GM12878 (cell line): ENCODE measurements around the gene KCNK7. TPM values are rescaled to one million over a fixed set of nuclear protein-coding genes. Genes with fewer than 3 reads are reported as not detected.
A peak's percentile ranks its signal among the peaks of the same experiment; 100 is the strongest.

Experiments used
- ATAC-seq: fragments of 200-7000 bp; cut with Tn5 transposase; 3 replicates; pipeline ENCODE4 v1.9.1; 2020; ENCODE audit warnings: mild to moderate bottlenecking, moderate library complexity
- BruUV-seq: library from RNA; stranded (reverse); fragments of 400-500 nt; replicated peaks from 2 replicates; lab custom pipeline; 2021; lab: Mats Ljungman, UMichigan
- CTCF ChIA-PET: fragments of 300-600 bp; sonication (Branson Sonifier 250); formaldehyde crosslinking; extraction: SDS; loops from one replicate; lab custom pipeline; 2021; ENCODE audit warnings: inconsistent platforms; lab: Yijun Ruan, JAX
- POLR2A ChIA-PET: fragments of 350-600 bp; formaldehyde crosslinking; extraction: SDS; loops from one replicate; lab custom pipeline; 2021; ENCODE audit warnings: inconsistent platforms; lab: Charles Lee
- RAD21 ChIA-PET: fragments of 300-600 bp; sonication (Branson Sonifier 250); formaldehyde crosslinking; loops from one replicate; lab custom pipeline; 2023; ENCODE audit warnings: antibody characterized with exemption; ENCODE audit not compliant: unreplicated experiment; lab: Charles Lee
- SMC1A ChIA-PET: fragments of 300-600 bp; sonication (Branson Sonifier 250); formaldehyde crosslinking; loops from one replicate; lab custom pipeline; 2023; ENCODE audit not compliant: unreplicated experiment, uncharacterized antibody; lab: Charles Lee
- DNase-seq: peaks from one replicate; pipeline ENCODE4 v3.0.0-alpha.2; 2011; ENCODE audit warnings: low read depth, low spot score
- FAIRE-seq: peaks from 3 replicates; lab custom pipeline; 2011; peaks lifted over from hg19 to GRCh38; lab: Jason Lieb, UNC
- H2AFZ ChIP-seq: 2 replicates; pipeline ENCODE4 v1.6.0; 2011; ENCODE audit warnings: low read depth, low read length, control low read depth; ENCODE audit not compliant: control insufficient read depth
- H3K27ac ChIP-seq: 2 replicates; pipeline ENCODE4 v1.5.1; 2011; ENCODE audit warnings: control low read depth; ENCODE audit not compliant: control insufficient read depth, insufficient read depth
- H3K27me3 ChIP-seq, 2 experiments: replicated peaks in 1 of 2; 2 replicates each; pipeline versions ENCODE4 v1.6.0 to v1.6.1; 2011; ENCODE audit warnings: low read length in 1 of 2; ENCODE audit not compliant: control insufficient read depth in 2 of 2, insufficient read depth in 2 of 2
- H3K36me3 ChIP-seq, 2 experiments: 2 replicates each; pipeline ENCODE4 v1.5.1; 2011; ENCODE audit warnings: low read length in 1 of 2; ENCODE audit not compliant: control insufficient read depth in 2 of 2, insufficient read depth in 2 of 2
- H3K4me1 ChIP-seq: 2 replicates; pipeline ENCODE4 v1.6.1; 2011; ENCODE audit warnings: mild to moderate bottlenecking, low read length, moderate library complexity, mixed read lengths; ENCODE audit not compliant: control insufficient read depth, insufficient read depth
- H3K4me2 ChIP-seq: 2 replicates; pipeline ENCODE4 v1.6.0; 2011; ENCODE audit warnings: control low read depth; ENCODE audit not compliant: control insufficient read depth, insufficient read depth
- H3K4me3 ChIP-seq: fragments of 200-600 bp; sonication (generic); 2 replicates; pipeline ENCODE4 v1.5.1; 2016
- H3K79me2 ChIP-seq: 2 replicates; pipeline ENCODE4 v1.6.0; 2011; ENCODE audit warnings: low read length; ENCODE audit not compliant: control insufficient read depth, insufficient read depth
- H3K9ac ChIP-seq: 2 replicates; pipeline ENCODE4 v1.8.0; 2011; ENCODE audit warnings: low read length, control low read depth, mixed read lengths; ENCODE audit not compliant: control insufficient read depth, insufficient read depth
- H3K9me3 ChIP-seq: replicated peaks from 3 replicates; pipeline ENCODE4 v1.5.1; 2011; ENCODE audit warnings: mild to moderate bottlenecking, low read length; ENCODE audit not compliant: control insufficient read depth, insufficient read depth
- H4K20me1 ChIP-seq: 2 replicates; pipeline ENCODE4 v1.6.0; 2011; ENCODE audit not compliant: control insufficient read depth, insufficient read depth
- WGBS: methylation state at CpG from one replicate; pipeline ENCODE4 v1.1.6; 2016; ENCODE audit warnings: low lambda C conversion rate; ENCODE audit not compliant: insufficient replicate concordance, insufficient coverage; ENCODE audit errors: missing lambda C conversion rate; 5-methylcytosine and 5-hydroxymethylcytosine counted together
- in situ Hi-C: fragments of 300-500 bp; cut with MboI; formaldehyde crosslinking; loops from 9 replicates; pipeline ENCODE4 v1.14.3; 2018; ENCODE audit warnings: mixed read lengths
- intact Hi-C: fragments of 100-400 bp; cut with micrococcal nuclease; formaldehyde crosslinking; loops from one replicate; pipeline ENCODE4 v1.14.2; 2022; ENCODE audit not compliant: unreplicated experiment
- polyA plus RNA-seq, 11 experiments: library from polyadenylated mRNA; depleted of rRNA in 4 of 11; unstranded in 6 of 11; stranded (reverse) in 5 of 11; fragments of >200 nt; fragmentation: Nextera tagmentation in 4 of 11; fragmentation: Illumina TruSeq in 1 of 11; extraction: Ambion mirVana in 4 of 11; extraction: Trizol in 1 of 11; gene quantifications; 1 replicate in 1 of 11; 2 replicates in 10 of 11; pipeline versions ENCODE4 v1.2.1 to v1.2.3, GENCODE V29; 2011 to 2016; ENCODE audit warnings: inconsistent platforms in 2 of 11, missing spikeins in 2 of 11, low read depth in 1 of 11
- total RNA-seq, 4 experiments: library from RNA; depleted of rRNA in 3 of 4; stranded (reverse); fragments of >200 nt in 3 of 4; fragmentation: Illumina TruSeq in 1 of 4; extraction: Trizol in 1 of 4; gene quantifications; 2 replicates each; pipeline versions ENCODE4 v1.2.1 to v1.2.3, GENCODE V29; 2013 to 2021
- TF ChIP-seq, protein P1 (sequence below): fragments of 450-650 bp; IDR thresholded peaks from 2 replicates; pipeline ENCODE4 v1.6.1; 2014; ENCODE audit warnings: mild to moderate bottlenecking

Gene KCNK7
- total and polyA plus RNA-seq, 10 of the 15 experiments (the other 5 are each of a cell fraction or from before 2014, with no cell fraction given): 0.11 to 0.54 (median 0.23) TPM; not detected in 7

DNA sequence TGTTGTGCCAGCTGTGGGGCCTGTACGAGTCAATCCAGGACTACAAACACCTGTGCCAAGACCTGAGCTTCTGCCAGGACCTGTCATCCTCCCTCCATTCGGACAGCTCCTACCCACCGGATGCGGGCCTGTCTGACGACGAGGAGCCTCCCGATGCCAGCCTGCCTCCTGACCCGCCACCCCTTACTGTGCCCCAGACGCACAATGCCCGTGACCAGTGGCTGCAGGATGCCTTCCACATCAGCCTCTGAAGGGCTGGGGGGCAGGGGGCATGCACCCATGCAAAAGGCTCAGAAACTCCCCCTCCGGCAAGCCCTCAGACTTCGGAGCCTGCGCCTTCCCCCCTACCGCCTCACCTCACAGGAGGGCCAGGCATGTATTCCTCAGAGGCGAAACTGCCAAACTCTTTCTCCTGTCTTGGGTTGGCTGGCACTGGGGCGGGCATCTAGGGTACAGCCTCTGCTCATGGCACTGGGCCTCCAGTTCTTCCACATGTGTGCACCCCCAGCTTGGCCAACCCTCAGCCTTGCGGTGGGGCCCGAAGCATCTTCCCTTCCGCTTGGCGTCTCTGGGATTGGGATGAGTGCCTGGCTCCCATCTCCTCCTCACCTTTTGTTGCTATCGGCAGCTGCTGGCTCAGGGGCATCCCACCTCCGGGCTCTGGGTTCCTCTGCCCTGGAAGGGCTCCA, 22.1 kb downstream of the KCNK7 start:
- TF ChIP-seq, protein P1, sequence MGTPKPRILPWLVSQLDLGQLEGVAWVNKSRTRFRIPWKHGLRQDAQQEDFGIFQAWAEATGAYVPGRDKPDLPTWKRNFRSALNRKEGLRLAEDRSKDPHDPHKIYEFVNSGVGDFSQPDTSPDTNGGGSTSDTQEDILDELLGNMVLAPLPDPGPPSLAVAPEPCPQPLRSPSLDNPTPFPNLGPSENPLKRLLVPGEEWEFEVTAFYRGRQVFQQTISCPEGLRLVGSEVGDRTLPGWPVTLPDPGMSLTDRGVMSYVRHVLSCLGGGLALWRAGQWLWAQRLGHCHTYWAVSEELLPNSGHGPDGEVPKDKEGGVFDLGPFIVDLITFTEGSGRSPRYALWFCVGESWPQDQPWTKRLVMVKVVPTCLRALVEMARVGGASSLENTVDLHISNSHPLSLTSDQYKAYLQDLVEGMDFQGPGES: no peak
- H3K36me3 ChIP-seq: no peaks in the 10 kb centered on the region; a peak in 1 of 4 replicates
- ChIA-PET RAD21 (interaction anchor here (1.2 to 6.1 kb wide), 8 partner anchors 15 to 65 kb away, joined by 5 to 58 read pairs (median 10); partner anchors contain the start of genes MAP3K11 and PCNX3), CTCF (interaction anchor here (1.3 to 5.5 kb wide), 8 partner anchors 14 to 190 kb away, joined by 3 to 89 read pairs (median 16); partner anchors contain the start of genes PCNX3 and SIPA1), POLR2A (interaction anchor here (0.6 to 4.7 kb wide), 7 partner anchors 15 to 84 kb away, joined by 3 to 66 read pairs (median 10); partner anchors contain the start of genes PCNX3 and SIPA1), SMC1A (interaction anchor here (1.1 to 4.8 kb wide), 8 partner anchors 13 to 43 kb away, joined by 3 to 48 read pairs (median 7); partner anchors contain the start of gene KCNK7)
- peak overlapping the region; percentile 69 for H3K4me3 ChIP-seq
- WGBS: 2% methylated on average over 22 of the region's 22 CpGs
- no peaks in the 10 kb centered on the region for H3K9me3 ChIP-seq
- H3K27me3 ChIP-seq: no peaks in the 10 kb centered on the region
- peak overlapping the region; percentile 94 for H3K4me2 ChIP-seq
- intact Hi-C loops: loop anchor here (1.0 to 5.0 kb wide), 4 partner anchors 15 to 156 kb away; partner anchors contain the start of gene PCNX3
- peak overlapping the region; percentile 43; the same call in 1 of the 2 replicates for H3K27ac ChIP-seq
- ATAC-seq (no peak), DNase-seq (no peak), FAIRE-seq (no peak)
- no peaks in the 10 kb centered on the region; the same call in 1 of the 2 replicates for H4K20me1 ChIP-seq
- H3K9ac ChIP-seq: peak overlapping the region; percentile 64
- peaks cover 38% of the 10 kb centered on the region for H3K4me1 ChIP-seq
- BruUV-seq: no TSS peak
- H3K79me2 ChIP-seq: peaks cover 78% of the 10 kb centered on the region
- in situ Hi-C loops: no loop called here
- no peak overlapping the region for H2AFZ ChIP-seq
